ENCODE data around the gene AKNAD1.

AKNAD1 gene

DNA sequence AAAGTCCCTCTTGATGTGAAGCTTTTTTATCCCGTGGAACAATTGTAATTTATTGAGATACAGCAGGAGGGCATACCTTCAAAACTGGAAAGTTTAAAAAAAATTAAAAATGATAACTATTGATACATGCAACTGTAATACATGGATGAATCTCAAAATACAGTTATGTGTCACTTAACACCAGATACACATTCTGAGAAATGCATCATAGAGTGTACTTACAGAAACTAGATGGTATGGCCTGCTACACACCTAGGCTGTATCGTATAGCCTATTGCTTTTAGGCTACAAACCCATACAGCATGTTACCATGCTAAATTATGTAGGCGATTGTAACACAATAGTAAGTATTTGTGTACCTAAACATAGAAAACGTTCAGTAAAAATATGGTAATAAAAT lies 7.1 kb upstream of the AKNAD1 start:
- no peak overlapping the region for H3K4me3 ChIP-seq (ENCODE audit: low read depth, low read length)
- TF ChIP-seq, protein P1, sequence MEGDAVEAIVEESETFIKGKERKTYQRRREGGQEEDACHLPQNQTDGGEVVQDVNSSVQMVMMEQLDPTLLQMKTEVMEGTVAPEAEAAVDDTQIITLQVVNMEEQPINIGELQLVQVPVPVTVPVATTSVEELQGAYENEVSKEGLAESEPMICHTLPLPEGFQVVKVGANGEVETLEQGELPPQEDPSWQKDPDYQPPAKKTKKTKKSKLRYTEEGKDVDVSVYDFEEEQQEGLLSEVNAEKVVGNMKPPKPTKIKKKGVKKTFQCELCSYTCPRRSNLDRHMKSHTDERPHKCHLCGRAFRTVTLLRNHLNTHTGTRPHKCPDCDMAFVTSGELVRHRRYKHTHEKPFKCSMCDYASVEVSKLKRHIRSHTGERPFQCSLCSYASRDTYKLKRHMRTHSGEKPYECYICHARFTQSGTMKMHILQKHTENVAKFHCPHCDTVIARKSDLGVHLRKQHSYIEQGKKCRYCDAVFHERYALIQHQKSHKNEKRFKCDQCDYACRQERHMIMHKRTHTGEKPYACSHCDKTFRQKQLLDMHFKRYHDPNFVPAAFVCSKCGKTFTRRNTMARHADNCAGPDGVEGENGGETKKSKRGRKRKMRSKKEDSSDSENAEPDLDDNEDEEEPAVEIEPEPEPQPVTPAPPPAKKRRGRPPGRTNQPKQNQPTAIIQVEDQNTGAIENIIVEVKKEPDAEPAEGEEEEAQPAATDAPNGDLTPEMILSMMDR (conservative IDR thresholded peaks at IDR 0.05; ENCODE audit: low read depth, low read length), result no peak
- DNase-seq (ENCODE audit: low read depth), result no peak

DNA sequence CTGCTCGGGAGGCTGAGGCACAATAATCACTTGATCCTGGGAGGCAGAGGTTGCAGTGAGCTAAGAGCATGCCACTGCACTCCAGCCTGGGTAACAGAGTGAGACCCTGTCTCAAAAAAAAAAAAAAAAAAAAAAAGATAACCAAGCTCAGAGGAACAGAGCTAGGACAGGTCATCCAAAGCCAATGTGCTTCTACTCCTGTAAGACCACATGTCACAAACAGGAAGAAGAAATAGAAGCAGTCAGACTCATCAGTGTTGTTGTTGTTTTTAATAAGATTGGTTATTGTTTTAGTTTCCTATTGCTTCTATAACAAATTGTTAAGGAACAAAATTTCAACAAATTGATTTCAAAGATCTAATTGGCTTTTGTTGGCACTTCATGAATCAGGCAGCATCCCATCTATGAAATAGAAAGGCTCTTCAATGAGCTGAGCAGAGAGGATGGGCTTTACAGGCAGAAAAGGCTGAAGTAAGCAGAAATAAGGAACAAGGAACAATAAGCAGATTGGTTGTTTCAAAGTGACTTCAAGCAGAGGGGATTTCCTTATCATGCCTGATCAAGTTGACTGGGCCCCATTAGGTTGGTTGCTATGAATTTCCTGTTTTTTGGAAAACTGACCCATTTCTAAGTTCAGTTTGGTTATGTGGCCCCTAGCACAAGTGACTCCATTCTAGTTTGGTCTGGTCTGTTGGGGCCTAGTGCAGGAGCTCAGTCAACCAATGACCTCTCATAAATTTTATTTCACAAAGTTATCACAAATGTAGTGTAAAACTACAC lies 6.0 kb upstream of the AKNAD1 start:
- TF ChIP-seq, protein P1 (conservative IDR thresholded peaks at IDR 0.05; ENCODE audit: low read depth, low read length), result no peak
- H3K4me3 ChIP-seq (ENCODE audit: low read depth, low read length), result no peak overlapping the region
- no peak for DNase-seq (ENCODE audit: low read depth)

DNA sequence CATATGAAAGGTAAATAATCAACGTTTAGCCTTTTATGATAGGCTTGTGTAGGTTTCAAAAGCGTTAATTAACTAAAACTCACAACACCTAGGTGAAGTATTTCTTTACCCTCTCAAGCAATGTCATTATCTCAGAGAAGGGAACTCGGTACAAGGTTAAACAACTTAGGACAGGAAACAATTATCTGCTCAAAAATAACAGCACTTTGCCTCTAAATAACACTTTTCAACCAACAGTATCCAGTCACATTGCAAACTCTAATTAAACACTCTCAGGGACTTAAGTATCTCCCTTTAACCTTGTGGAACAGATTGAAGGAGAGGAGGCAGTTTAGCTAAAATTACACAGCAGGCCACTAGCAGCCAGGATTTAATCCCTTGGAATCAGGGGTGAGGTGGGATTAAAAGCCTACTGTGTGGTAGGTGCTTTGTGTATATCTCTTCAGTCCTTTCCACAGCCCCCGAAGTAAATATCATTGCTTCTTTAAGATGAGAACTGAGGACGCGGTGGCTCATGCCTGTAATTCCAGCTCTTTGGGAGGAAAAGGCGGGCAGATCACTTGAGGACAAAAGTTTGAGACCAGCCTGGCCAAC lies 5.2 kb upstream of the AKNAD1 start:
- no peak overlapping the region for H3K4me3 ChIP-seq (ENCODE audit: low read depth, low read length)
- no peak for DNase-seq (ENCODE audit: low read depth)
- TF ChIP-seq, protein P1 (conservative IDR thresholded peaks at IDR 0.05; ENCODE audit: low read depth, low read length), result no peak

DNA sequence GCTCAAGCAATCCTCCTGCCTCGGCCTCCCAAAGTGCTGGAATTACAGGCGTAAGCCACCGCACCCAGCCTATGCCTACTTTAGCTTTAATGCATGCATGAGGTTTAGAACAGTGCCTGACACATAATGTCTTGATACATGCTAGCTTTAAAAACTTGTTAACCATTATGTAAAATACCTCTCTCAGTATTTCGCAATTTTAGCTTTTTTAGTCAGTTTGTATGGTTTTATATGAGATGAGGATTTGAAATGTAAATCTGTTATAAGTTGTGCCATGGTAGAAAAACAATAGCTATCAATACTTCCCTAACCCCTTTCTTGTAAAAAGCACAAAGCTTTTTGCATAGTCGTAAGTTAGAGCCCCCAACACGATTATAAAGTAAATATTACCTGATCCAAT lies 4.7 kb upstream of the AKNAD1 start:
- no peak overlapping the region for H3K4me3 ChIP-seq (ENCODE audit: low read depth, low read length)
- no peak for DNase-seq (ENCODE audit: low read depth)
- TF ChIP-seq, protein P1 (conservative IDR thresholded peaks at IDR 0.05; ENCODE audit: low read depth, low read length), result no peak

DNA sequence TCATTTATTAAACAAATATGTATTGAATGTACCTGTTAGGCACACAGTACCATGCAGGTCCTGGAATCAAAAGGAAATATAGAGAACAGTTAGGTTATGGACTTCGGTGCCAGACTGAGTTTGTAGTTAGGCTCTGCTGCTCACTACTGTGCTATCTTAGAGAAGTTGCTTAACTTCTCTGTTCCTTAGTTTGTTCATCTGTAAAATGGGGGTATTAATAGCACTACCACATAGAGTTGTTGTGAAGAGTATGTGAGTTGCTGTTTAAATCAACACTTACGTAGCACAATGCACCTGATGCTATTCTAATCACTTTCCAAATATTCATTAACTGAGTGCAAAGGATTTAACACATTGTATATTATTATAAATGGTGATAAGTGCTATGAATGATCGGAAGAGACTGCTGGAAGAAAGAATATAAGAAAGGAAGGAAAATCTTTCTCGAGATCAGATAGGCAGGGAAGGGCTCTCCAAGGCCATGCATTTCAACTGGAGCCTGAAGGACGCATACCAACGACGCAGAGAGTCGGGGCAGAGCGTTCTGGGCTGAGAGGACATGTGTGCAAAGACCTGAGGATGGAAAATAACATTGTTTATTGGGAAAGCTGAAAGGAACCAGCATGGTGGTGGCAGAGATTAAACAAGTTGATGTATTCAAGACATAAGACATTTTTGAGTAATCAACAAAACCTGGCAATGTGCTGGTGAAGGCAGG lies 3.5 kb upstream of the AKNAD1 start:
- no peak for DNase-seq (ENCODE audit: low read depth)
- TF ChIP-seq, protein P1 (conservative IDR thresholded peaks at IDR 0.05; ENCODE audit: low read depth, low read length), result no peak
- H3K4me3 ChIP-seq (ENCODE audit: low read depth, low read length), result no peak overlapping the region

DNA sequence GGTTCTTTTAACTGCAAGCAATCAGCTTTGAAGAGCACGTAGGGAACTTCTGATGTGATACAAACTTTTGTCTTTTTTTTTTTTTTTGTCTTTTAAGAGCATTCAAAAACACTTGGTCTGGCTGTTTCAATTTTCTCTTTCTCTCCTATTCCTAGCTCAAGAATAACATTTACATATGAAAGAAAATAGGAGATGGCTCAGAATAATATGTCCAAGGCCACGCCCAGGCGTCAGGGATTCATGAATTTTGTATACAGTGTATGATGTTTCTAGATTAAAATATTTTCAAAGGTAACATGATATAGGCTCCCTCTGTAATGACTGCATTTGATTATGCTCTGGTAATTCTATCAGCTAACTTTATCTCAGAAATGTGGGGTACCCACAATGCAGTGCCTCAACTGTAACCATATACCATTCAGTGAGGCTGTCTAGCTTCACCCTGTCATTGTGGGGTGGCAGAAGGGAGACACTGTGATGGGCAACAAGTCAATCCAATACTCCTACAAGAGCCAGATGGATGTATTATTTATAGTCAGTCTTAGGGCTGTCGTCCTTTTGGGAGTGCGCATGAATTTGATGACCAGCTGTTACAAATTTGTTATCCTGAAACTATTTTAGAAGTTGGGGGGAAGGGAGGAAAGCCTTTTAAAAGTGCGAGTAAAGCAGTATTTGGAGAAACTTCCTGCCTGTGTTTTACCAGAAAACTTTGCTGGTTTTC lies 1.5 kb upstream of the AKNAD1 start:
- H3K4me3 ChIP-seq (ENCODE audit: low read depth, low read length), result no peak overlapping the region
- no peak for DNase-seq (ENCODE audit: low read depth)
- TF ChIP-seq, protein P1 (conservative IDR thresholded peaks at IDR 0.05; ENCODE audit: low read depth, low read length), result no peak
